ENCODE data around the gene CKMT1B.
"Not testable (repeated sequence)": the region's sequence is repeated elsewhere in the genome, so short reads cannot be mapped to it uniquely, and the experiment has no call there.

Gene CKMT1B

DNA sequence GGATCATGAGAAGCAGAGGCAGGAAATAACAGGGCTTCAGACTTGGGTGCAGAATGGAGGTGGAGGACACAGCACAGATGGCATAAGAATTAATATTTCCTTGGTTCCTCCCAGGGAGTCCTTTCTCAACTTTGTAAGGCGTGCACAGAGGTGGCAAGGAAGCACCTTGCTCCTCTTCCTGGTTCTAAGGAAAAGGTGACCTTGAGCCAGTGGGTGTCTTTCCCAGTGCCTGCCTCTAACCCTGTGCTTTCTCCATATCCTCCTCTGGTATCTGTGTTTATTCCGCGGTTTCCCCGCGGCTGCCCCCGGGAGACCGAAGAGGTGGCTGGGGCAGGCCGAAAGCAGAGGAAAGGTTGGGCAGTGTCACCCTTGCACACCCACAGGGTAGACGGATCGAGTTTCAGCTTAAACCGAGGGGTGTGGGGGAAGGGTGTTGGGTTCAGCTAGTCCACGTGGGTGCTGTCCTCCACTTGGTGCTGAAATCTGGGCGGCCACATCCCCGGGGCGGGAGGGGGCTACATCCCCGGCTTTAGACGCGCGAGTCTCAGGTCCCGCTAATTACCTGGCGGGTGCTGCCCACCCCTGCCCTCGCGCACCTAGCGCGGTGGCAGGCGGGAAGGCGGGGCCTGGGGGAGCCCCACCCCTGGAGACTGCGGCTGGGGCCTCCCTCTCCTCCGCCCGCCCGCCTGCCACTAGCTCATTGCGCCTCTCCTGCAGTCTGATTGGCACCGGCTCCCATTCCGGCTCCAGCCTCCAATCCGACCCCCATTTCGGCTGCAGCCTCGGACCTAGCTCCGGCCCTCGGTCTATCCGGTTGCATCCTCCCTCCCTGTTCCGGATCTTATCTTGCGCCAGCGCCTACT is at the start of gene CKMT1B:
Gene CKMT1B (plus strand): TSS at position 700 of the 863 bp plus-strand sequence. CDS start 192 bp downstream, outside the sequence.
- not testable (repeated sequence) for H3K4me3 ChIP-seq; DNase-seq (ENCODE audit: low spot score); H3K27ac ChIP-seq

DNA sequence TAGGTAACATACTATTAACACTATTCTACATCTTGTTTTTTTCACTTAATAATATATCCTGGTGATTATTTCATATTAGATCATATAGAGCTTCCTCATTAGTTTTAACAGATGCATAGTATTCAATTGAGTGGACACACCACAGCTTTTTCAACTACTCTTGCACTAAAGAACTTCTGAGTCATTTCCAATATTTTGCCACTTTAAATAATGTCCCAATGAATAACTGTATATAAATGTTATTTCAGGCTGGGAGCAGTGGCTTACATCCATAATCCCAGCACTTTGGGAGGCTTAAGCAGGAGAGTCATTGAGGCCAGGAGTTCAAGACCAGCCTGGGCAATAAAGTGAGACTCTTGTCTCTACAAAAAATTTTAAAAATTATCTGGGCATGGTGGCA is 49.6 kb upstream of the CKMT1B start:
- no peak overlapping the region for H3K27ac ChIP-seq
- DNase-seq (ENCODE audit: low spot score) = no peak
- TF ChIP-seq, protein P1, sequence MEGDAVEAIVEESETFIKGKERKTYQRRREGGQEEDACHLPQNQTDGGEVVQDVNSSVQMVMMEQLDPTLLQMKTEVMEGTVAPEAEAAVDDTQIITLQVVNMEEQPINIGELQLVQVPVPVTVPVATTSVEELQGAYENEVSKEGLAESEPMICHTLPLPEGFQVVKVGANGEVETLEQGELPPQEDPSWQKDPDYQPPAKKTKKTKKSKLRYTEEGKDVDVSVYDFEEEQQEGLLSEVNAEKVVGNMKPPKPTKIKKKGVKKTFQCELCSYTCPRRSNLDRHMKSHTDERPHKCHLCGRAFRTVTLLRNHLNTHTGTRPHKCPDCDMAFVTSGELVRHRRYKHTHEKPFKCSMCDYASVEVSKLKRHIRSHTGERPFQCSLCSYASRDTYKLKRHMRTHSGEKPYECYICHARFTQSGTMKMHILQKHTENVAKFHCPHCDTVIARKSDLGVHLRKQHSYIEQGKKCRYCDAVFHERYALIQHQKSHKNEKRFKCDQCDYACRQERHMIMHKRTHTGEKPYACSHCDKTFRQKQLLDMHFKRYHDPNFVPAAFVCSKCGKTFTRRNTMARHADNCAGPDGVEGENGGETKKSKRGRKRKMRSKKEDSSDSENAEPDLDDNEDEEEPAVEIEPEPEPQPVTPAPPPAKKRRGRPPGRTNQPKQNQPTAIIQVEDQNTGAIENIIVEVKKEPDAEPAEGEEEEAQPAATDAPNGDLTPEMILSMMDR (IDR thresholded peaks at IDR 0.05) = no peak
- H3K4me3 ChIP-seq = no peak overlapping the region

GRCh38 chr15:43545426-43545825 is 48.4 kb upstream of the CKMT1B start:
- Histone ChIP-seq H3K27ac (no peak overlapping the region), H3K4me3 (no peak overlapping the region)
- TF ChIP-seq, protein P1 (IDR thresholded peaks at IDR 0.05) = no peak
- no peak for DNase-seq (ENCODE audit: low spot score)

GRCh38 chr15:43547539-43547938 is 46.3 kb upstream of the CKMT1B start:
- TF ChIP-seq, protein P1 (IDR thresholded peaks at IDR 0.05) = no peak
- no peak for DNase-seq (ENCODE audit: low spot score)
- Histone ChIP-seq H3K27ac (no peak overlapping the region), H3K4me3 (no peak overlapping the region)

- Histone ChIP-seq H3K27ac (no peak overlapping the region), H3K4me3 (no peak overlapping the region)
- DNase-seq (ENCODE audit: low spot score) = no peak
- TF ChIP-seq, protein P1 (IDR thresholded peaks at IDR 0.05) = no peak
These were observed 43.1 kb upstream of the CKMT1B start for GRCh38 chr15:43550527-43551363.

GRCh38 chr15:43552256-43552655 is 41.6 kb upstream of the CKMT1B start:
- DNase-seq (ENCODE audit: low spot score) = no peak
- Histone ChIP-seq H3K27ac (no peak overlapping the region), H3K4me3 (no peak overlapping the region)
- TF ChIP-seq, protein P1 (IDR thresholded peaks at IDR 0.05) = no peak

DNA sequence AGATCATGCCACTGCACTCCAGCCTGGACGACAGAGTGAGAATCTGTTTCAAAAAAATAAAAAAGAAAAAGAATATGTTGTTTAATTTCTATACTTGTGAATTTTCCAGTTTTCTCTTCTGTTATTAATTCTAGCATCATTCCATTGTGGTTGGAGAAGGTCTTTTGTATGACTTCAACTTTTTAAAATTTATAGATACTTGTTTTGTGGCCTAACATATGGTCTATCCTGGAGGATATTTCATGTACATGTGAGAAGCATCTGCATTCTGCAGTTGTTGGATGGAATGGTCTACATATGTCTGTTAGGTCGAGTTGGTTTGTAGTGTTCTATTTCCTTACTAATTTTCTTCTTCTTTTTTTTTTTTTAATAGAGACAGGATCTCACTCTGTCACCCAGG is 40.8 kb upstream of the CKMT1B start:
- DNase-seq (ENCODE audit: low spot score) = no peak
- TF ChIP-seq, protein P1 (IDR thresholded peaks at IDR 0.05) = no peak
- Histone ChIP-seq H3K27ac (no peak overlapping the region), H3K4me3 (no peak overlapping the region)

DNA sequence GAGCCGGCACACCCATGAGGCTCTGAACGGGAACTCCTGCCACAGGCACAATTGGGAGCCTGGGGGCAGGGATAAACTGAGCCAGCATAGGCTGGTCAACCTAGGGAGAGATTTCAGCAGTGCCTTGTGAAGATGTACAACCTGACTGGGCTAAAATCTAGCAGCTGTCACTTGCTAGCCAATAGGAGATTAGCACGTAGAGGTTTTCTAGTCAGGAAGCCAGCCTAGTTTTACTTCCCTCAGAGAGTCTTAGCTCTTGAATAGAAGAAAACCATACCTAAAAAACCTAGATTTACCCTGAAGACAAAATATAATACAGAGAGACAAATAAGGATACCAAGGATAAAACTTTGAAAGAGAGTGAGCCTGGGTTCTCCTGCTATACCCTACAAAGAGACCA is 31.1 kb upstream of the CKMT1B start:
- not testable (repeated sequence) for DNase-seq (ENCODE audit: low spot score); H3K27ac ChIP-seq; H3K4me3 ChIP-seq

DNA sequence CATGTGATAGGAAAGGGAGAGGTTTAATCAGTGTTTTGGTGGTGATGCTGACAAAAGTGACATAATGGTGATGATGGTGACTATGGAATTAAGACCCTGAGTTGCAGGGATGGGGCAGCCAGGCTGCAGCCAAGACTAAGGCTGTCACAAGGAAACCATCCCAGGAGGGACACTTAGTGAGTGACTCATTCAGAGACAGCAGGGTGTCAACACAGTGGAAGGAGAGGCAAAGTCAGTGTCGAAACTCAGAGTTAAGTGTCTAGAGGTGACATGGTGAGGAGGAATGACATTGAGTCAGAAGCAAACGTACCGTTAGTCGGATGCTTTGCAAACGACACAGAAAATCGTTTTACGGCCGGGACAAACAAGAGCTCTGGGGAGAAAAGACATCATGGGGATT is 30.0 kb upstream of the CKMT1B start:
- H3K27ac ChIP-seq; DNase-seq (ENCODE audit: low spot score); H3K4me3 ChIP-seq: not testable (repeated sequence)

DNA sequence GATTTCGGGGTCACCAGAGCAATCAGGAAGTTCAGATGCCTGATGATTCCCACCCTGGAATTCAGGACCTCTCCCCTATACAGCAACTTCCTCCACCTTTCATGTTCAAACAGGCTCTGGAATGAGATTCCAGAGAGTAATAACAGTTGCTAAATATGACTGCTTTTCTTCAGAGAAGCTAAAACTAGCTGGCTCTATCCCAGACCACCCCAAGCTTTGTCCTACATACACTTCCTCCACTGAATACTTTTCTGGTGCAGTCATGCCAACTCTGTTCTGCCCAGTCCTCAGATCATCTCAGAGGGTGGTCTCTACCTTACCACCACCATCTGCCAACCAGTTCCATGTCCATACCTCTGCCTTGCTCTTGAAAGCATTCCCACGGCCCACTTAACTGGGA is 27.2 kb upstream of the CKMT1B start:
- not testable (repeated sequence) for DNase-seq (ENCODE audit: low spot score); H3K27ac ChIP-seq; H3K4me3 ChIP-seq

GRCh38 chr15:43574607-43575006 is 19.2 kb upstream of the CKMT1B start:
- H3K4me3 ChIP-seq, H3K27ac ChIP-seq: not testable (repeated sequence)

More at GRCh38 chr15:43574607-43575006, 19.2 kb upstream of the CKMT1B start:
- not testable (repeated sequence) for DNase-seq (ENCODE audit: low spot score)

Measured in coronary artery (tissue), 2 donors.